ENCODE data around the gene NPY2R.

NPY2R gene

DNA sequence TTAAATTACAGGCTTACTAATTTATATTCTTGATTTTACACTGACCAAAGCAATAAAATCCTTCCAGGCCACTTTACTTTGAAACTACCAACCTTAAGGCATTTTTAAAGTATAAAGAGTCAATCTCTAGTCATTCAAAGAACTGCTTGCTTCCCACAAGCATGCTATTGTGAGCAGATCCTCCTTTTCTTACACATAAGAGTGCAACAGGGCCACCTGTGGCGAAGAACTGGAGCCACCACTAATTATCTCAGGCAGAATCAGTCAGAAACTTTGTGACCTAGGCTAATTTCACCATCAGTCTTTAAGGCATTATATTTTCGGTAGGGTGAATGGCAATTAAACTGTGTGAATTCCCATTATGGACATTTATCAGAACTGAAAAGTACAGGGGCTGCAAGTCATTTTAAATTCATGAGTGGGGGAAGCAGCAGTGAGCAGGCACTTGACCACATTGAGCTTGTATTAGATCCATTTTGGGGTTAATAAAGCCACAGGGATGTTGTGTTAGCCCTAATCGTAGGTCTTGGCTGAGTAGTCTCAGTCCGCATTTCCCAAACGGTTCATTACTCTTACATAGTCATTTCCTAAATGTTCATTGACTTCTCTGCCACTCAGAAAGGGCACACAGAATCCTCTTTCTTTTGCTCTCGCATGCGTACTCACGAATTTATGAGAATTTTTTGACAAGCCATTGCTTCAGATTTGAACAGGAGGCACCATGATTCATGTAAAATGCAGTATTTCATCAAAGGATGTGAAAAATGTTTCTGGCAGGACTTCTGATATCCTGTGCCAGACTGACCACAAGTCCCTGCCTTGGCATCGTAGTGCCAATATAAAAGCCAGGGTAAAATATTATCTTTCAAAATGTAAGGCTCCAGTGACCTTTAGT lies 39.8 kb downstream of the NPY2R start:
- TF ChIP-seq, protein P1, sequence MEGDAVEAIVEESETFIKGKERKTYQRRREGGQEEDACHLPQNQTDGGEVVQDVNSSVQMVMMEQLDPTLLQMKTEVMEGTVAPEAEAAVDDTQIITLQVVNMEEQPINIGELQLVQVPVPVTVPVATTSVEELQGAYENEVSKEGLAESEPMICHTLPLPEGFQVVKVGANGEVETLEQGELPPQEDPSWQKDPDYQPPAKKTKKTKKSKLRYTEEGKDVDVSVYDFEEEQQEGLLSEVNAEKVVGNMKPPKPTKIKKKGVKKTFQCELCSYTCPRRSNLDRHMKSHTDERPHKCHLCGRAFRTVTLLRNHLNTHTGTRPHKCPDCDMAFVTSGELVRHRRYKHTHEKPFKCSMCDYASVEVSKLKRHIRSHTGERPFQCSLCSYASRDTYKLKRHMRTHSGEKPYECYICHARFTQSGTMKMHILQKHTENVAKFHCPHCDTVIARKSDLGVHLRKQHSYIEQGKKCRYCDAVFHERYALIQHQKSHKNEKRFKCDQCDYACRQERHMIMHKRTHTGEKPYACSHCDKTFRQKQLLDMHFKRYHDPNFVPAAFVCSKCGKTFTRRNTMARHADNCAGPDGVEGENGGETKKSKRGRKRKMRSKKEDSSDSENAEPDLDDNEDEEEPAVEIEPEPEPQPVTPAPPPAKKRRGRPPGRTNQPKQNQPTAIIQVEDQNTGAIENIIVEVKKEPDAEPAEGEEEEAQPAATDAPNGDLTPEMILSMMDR (IDR thresholded peaks at IDR 0.05): no peak
- no peaks in the 10 kb centered on the region for H3K9me3 ChIP-seq
- H3K4me3 ChIP-seq (ENCODE audit: low read depth in 1 of 2, low read length in 1 of 2): no peak overlapping the region
- no peaks in the 10 kb centered on the region for H3K36me3 ChIP-seq
- H3K27me3 ChIP-seq: no peaks in the 10 kb centered on the region
- no peak overlapping the region for H3K27ac ChIP-seq
- H3K4me1 ChIP-seq (ENCODE audit: control insufficient read depth in 1 of 2, insufficient read depth in 1 of 2, low read depth in 1 of 2, low read length in 1 of 2): no peaks in the 10 kb centered on the region

DNA sequence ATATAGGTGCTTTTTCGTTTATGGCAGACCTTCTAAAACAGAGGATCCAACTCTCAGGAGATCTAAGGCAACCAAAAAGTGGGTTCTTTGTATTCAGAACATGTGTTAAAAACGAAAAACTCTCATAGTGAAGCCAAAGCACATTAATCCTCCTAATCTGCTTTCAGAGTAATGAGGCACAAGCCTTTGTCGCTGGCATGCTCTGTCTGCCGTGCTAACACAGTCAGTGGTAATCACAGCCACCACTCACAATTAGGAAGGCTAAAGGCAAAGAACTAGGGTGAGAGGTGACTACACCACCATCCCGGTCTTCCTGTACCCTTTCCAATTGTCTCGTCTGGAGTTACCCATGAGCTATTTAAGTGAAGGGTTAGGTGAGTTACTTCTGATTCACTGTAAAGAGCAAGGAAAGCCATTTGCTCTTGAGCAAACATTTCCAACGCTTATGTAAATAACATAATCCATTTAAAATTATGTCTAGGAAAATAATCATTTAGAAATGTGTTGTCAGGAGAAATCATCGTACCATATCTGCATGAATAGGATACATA lies 40.7 kb downstream of the NPY2R start:
- TF ChIP-seq, protein P1 (IDR thresholded peaks at IDR 0.05): no peak
- Histone ChIP-seq H3K27ac (no peak overlapping the region), H3K27me3 (no peaks in the 10 kb centered on the region), H3K9me3 (no peaks in the 10 kb centered on the region), H3K4me3 (ENCODE audit: low read depth in 1 of 2, low read length in 1 of 2) (no peak overlapping the region), H3K4me1 (ENCODE audit: control insufficient read depth in 1 of 2, insufficient read depth in 1 of 2, low read depth in 1 of 2, low read length in 1 of 2) (no peaks in the 10 kb centered on the region), H3K36me3 (no peaks in the 10 kb centered on the region)

DNA sequence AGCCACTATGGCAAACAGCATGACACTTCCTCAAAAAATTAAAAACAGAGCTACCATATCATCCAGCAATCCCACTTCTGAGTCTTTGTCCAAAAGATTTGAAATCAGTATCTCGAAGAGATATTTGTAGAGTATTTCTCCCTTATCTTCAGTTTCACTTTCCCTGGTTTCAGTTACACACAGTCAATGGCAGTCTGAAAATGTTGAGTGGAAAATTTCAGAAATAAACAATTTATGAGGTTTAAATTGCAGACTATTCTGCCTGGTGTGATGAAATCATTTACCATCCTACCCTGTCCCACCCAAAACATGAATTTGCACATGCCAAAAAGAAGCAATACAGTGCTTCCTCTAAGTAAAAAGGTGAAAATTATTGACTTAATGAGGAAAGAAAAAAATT lies 43.9 kb downstream of the NPY2R start:
- no peak overlapping the region for H3K27ac ChIP-seq
- no peak overlapping the region for H3K4me3 ChIP-seq (ENCODE audit: low read depth in 1 of 2, low read length in 1 of 2)
- no peaks in the 10 kb centered on the region for H3K36me3 ChIP-seq
- no peaks in the 10 kb centered on the region for H3K9me3 ChIP-seq
- TF ChIP-seq, protein P1 (IDR thresholded peaks at IDR 0.05): no peak
- no peaks in the 10 kb centered on the region for H3K4me1 ChIP-seq (ENCODE audit: control insufficient read depth in 1 of 2, insufficient read depth in 1 of 2, low read depth in 1 of 2, low read length in 1 of 2)
- no peaks in the 10 kb centered on the region for H3K27me3 ChIP-seq

DNA sequence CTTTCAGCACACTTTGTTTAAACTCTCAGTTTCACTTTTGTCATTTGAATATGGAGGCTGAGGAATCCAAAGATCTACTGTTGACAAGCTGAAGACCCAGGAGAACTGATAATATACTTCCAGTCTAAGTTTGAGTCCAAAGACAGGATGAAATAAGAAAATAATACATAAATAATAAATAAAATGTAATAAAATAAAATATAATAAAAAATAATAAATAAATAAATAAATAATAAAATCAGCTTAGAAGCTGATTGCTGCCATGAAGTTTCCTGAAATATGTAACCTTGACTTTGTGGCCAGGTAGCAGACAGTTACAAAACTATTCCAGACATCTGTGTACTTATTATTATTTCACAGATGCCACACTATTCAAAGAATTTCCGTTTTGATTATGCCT lies 55.0 kb downstream of the NPY2R start:
- TF ChIP-seq, protein P1 (IDR thresholded peaks at IDR 0.05): no peak
- no peaks in the 10 kb centered on the region for H3K4me1 ChIP-seq (ENCODE audit: control insufficient read depth in 1 of 2, insufficient read depth in 1 of 2, low read depth in 1 of 2, low read length in 1 of 2)
- H3K27ac ChIP-seq: no peak overlapping the region

DNA sequence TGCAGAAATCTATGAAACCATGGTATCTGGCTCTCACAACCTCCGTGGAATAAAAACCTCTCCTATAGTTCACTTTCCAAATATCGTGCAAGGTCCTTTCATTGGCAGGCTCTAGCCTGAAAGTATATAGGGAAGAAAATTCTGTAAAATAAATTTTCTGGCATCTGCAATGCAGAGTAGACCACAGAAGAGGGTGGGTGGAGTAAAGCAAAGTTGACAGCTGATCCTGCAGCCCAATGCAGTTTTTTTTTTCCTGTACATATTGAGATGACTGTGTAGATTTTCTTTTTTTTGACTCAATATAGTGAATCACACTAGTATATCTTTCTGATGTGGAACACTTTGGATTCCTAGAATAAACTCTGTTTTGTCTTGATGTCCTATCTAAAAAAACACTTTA lies 56.7 kb downstream of the NPY2R start:
- no peaks in the 10 kb centered on the region for H3K9me3 ChIP-seq
- H3K4me3 ChIP-seq (ENCODE audit: low read depth in 1 of 2, low read length in 1 of 2): no peak overlapping the region
- TF ChIP-seq, protein P1 (IDR thresholded peaks at IDR 0.05): no peak
- no peaks in the 10 kb centered on the region for H3K4me1 ChIP-seq (ENCODE audit: control insufficient read depth in 1 of 2, insufficient read depth in 1 of 2, low read depth in 1 of 2, low read length in 1 of 2)
- no peaks in the 10 kb centered on the region for H3K36me3 ChIP-seq
- no peak overlapping the region for H3K27ac ChIP-seq
- no peaks in the 10 kb centered on the region for H3K27me3 ChIP-seq

More for the DNA sequence above, 55.0 kb downstream of the NPY2R start:
- H3K27me3 ChIP-seq: no peaks in the 10 kb centered on the region
- H3K9me3 ChIP-seq: no peaks in the 10 kb centered on the region
- H3K4me3 ChIP-seq (ENCODE audit: low read depth in 1 of 2, low read length in 1 of 2): no peak overlapping the region
- no peaks in the 10 kb centered on the region for H3K36me3 ChIP-seq
